DND-41 (cell line): ENCODE results near the gene SUPV3L1.

Experiments
- ATAC-seq: fragments of 200-7000 bp; cut with Tn5 transposase; 3 replicates; pipeline ENCODE4 v1.9.1; 2021; ENCODE audit warnings: low read depth; ENCODE audit not compliant: insufficient read depth
- DNase-seq: peaks from one replicate; pipeline ENCODE4 v3.0.0-alpha.2; 2020
- H2AFZ ChIP-seq: 2 replicates; pipeline ENCODE4 v1.6.0; 2012; ENCODE audit warnings: low read depth, low read length
- H3K27ac ChIP-seq: 2 replicates; pipeline ENCODE4 v1.5.1; 2012; ENCODE audit warnings: low read length, inconsistent platforms
- H3K27me3 ChIP-seq: fragments of 200-600 bp; sonication (generic); 2 replicates; pipeline ENCODE4 v1.6.0; 2012; ENCODE audit warnings: low read length, mild to moderate bottlenecking, inconsistent platforms; ENCODE audit not compliant: insufficient read depth, poor library complexity
- H3K36me3 ChIP-seq: 2 replicates; pipeline ENCODE4 v1.5.1; 2012; ENCODE audit warnings: low read length, inconsistent platforms; ENCODE audit not compliant: insufficient read depth
- H3K4me1 ChIP-seq: 2 replicates; pipeline ENCODE4 v1.5.1; 2012; ENCODE audit warnings: mild to moderate bottlenecking, low read length; ENCODE audit not compliant: insufficient read depth
- H3K4me2 ChIP-seq: 2 replicates; pipeline ENCODE4 v1.6.0; 2012; ENCODE audit warnings: mild to moderate bottlenecking, moderate library complexity, low read length, inconsistent platforms; ENCODE audit not compliant: insufficient read depth
- H3K4me3 ChIP-seq, 2 experiments: fragments of 200-600 bp in 1 of 2; shearing (Covaris generic) in 1 of 2; 2 replicates each; pipeline ENCODE4 v1.5.1; 2012 to 2016; ENCODE audit warnings: inconsistent platforms in 2 of 2, low read length in 2 of 2, mild to moderate bottlenecking in 2 of 2, low read depth in 1 of 2, moderate library complexity in 1 of 2
- H3K79me2 ChIP-seq: 2 replicates; pipeline ENCODE4 v1.6.0; 2012; ENCODE audit warnings: low read length, inconsistent platforms; ENCODE audit not compliant: insufficient read depth
- H3K9ac ChIP-seq: 2 replicates; pipeline ENCODE4 v1.6.0; 2012; ENCODE audit warnings: low read depth, mild to moderate bottlenecking, inconsistent platforms, low read length, moderate library complexity
- H3K9me3 ChIP-seq: 2 replicates; pipeline ENCODE4 v1.5.1; 2012; ENCODE audit warnings: low read length, moderate library complexity, mild to moderate bottlenecking, inconsistent platforms; ENCODE audit not compliant: insufficient read depth, severe bottlenecking
- H4K20me1 ChIP-seq: 2 replicates; pipeline ENCODE4 v1.6.0; 2012; ENCODE audit warnings: low read length; ENCODE audit not compliant: insufficient read depth
- CTCF ChIP-seq: IDR thresholded peaks from 2 replicates; pipeline ENCODE4 v1.5.1; 2012; ENCODE audit warnings: borderline replicate concordance, low read length, moderate library complexity, mild to moderate bottlenecking; ENCODE audit not compliant: poor library complexity, severe bottlenecking; ENCODE audit errors: extremely low read depth
- EZH2 ChIP-seq: IDR thresholded peaks from 3 replicates; pipeline ENCODE4 v1.6.1; 2012; ENCODE audit warnings: borderline replicate concordance, low read depth, mild to moderate bottlenecking, moderate library complexity, low read length, inconsistent platforms; ENCODE audit not compliant: severe bottlenecking

Gene SUPV3L1

GRCh38 chr10:69241575-69241974 is 61.5 kb downstream of the SUPV3L1 start:
- no peak for TF ChIP-seq EZH2
- no peak for TF ChIP-seq CTCF
- Histone ChIP-seq H3K27ac (no peak overlapping the region), H3K4me1 (no peaks in the 10 kb centered on the region), H4K20me1 (no peaks in the 10 kb centered on the region), H3K4me3 (no peak overlapping the region), H3K27me3 (no peaks in the 10 kb centered on the region), H3K36me3 (no peaks in the 10 kb centered on the region), H3K4me2 (no peak overlapping the region), H2AFZ (no peak overlapping the region), H3K79me2 (no peaks in the 10 kb centered on the region), H3K9ac (no peak overlapping the region), H3K9me3 (no peaks in the 10 kb centered on the region)
- ATAC-seq, result no peak
- DNase-seq, result no peak

GRCh38 chr10:69242040-69242851 is 62.2 kb downstream of the SUPV3L1 start:
- H3K4me1 ChIP-seq, result no peaks in the 10 kb centered on the region
- H3K9ac ChIP-seq, result no peak overlapping the region
- no peaks in the 10 kb centered on the region for H3K9me3 ChIP-seq
- no peak for TF ChIP-seq CTCF
- no peak for TF ChIP-seq EZH2
- H3K27ac ChIP-seq, result no peak overlapping the region
- no peaks in the 10 kb centered on the region for H3K27me3 ChIP-seq
- DNase-seq, result no peak
- no peaks in the 10 kb centered on the region for H3K79me2 ChIP-seq
- no peak overlapping the region for H3K4me3 ChIP-seq
- H4K20me1 ChIP-seq, result no peaks in the 10 kb centered on the region
- no peak overlapping the region for H2AFZ ChIP-seq
- H3K4me2 ChIP-seq, result no peak overlapping the region
- H3K36me3 ChIP-seq, result no peaks in the 10 kb centered on the region
- no peak for ATAC-seq

- H3K4me1 ChIP-seq, result no peaks in the 10 kb centered on the region
- H3K9ac ChIP-seq, result no peak overlapping the region
Observed at GRCh38 chr10:69242852-69243212, 62.8 kb downstream of the SUPV3L1 start.

More at GRCh38 chr10:69242852-69243212, 62.8 kb downstream of the SUPV3L1 start:
- Histone ChIP-seq H3K9me3 (no peaks in the 10 kb centered on the region), H3K27me3 (no peaks in the 10 kb centered on the region), H3K4me2 (no peak overlapping the region), H4K20me1 (no peaks in the 10 kb centered on the region), H2AFZ (no peak overlapping the region), H3K79me2 (no peaks in the 10 kb centered on the region), H3K27ac (no peak overlapping the region), H3K4me3 (no peak overlapping the region), H3K36me3 (no peaks in the 10 kb centered on the region)
- TF ChIP-seq EZH2 (no peak), CTCF (no peak)
- ATAC-seq (no peak), DNase-seq (no peak)
